ENCODE results near the gene QKI. TPM values are rescaled to one million over a fixed set of nuclear protein-coding genes. Genes with fewer than 3 reads are reported as not detected.

The QKI gene
- total RNA-seq, 4 donors from 2014 or later, result 8.4 to 107 (median 37.1) TPM

GRCh38 chr6:163398115-163398514 lies 16.4 kb upstream of the QKI start:
- H3K27ac ChIP-seq, result no peak overlapping the region
- no peaks in the 10 kb centered on the region for H3K4me1 ChIP-seq
- TF ChIP-seq POLR2A (IDR thresholded peaks at IDR 0.05) (no peak), CTCF (IDR thresholded peaks at IDR 0.05) (no peak)
- no peak for DNase-seq
- no peaks in the 10 kb centered on the region for H3K9me3 ChIP-seq
- H3K36me3 ChIP-seq, result no peaks in the 10 kb centered on the region
- H3K27me3 ChIP-seq, result no peaks in the 10 kb centered on the region
- H3K4me3 ChIP-seq, result no peak overlapping the region

GRCh38 chr6:163398815-163399214 lies 15.7 kb upstream of the QKI start:
- Histone ChIP-seq H3K4me3 (no peak overlapping the region), H3K9me3 (no peaks in the 10 kb centered on the region), H3K4me1 (no peaks in the 10 kb centered on the region), H3K27me3 (no peaks in the 10 kb centered on the region), H3K27ac (no peak overlapping the region), H3K36me3 (no peaks in the 10 kb centered on the region)
- TF ChIP-seq POLR2A (IDR thresholded peaks at IDR 0.05) (no peak), CTCF (IDR thresholded peaks at IDR 0.05) (no peak)
- DNase-seq, result peak in 1 of 3 donors; percentile 68

- no peak for DNase-seq
- Histone ChIP-seq H3K27me3 (no peaks in the 10 kb centered on the region), H3K36me3 (no peaks in the 10 kb centered on the region), H3K4me1 (peaks cover 0 to 15% (median 0%) of the 10 kb centered on the region in 4 donors), H3K27ac (no peak overlapping the region), H3K9me3 (no peaks in the 10 kb centered on the region), H3K4me3 (no peak overlapping the region)
- TF ChIP-seq POLR2A (IDR thresholded peaks at IDR 0.05), result no peak
These were observed 14.0 kb upstream of the QKI start for GRCh38 chr6:163400509-163400908.

GRCh38 chr6:163401039-163401885 lies 13.3 kb upstream of the QKI start:
- no peaks in the 10 kb centered on the region for H3K9me3 ChIP-seq
- no peak overlapping the region for H3K4me3 ChIP-seq
- no peaks in the 10 kb centered on the region for H3K36me3 ChIP-seq
- no peak for TF ChIP-seq CTCF (IDR thresholded peaks at IDR 0.05)
- TF ChIP-seq POLR2A (IDR thresholded peaks at IDR 0.05), result no peak
- H3K4me1 ChIP-seq, result peaks cover 0 to 15% (median 0%) of the 10 kb centered on the region in 4 donors
- H3K27ac ChIP-seq, result no peak overlapping the region
- DNase-seq, result no peak
- H3K27me3 ChIP-seq, result no peaks in the 10 kb centered on the region

- Histone ChIP-seq H3K9me3 (no peaks in the 10 kb centered on the region), H3K4me3 (no peak overlapping the region), H3K4me1 (peaks cover 0 to 15% (median 0%) of the 10 kb centered on the region in 4 donors), H3K27ac (no peak overlapping the region), H3K27me3 (no peaks in the 10 kb centered on the region), H3K36me3 (no peaks in the 10 kb centered on the region)
- DNase-seq, result no peak
- TF ChIP-seq POLR2A (IDR thresholded peaks at IDR 0.05), result no peak
- TF ChIP-seq CTCF (IDR thresholded peaks at IDR 0.05), result no peak
These were observed 11.9 kb upstream of the QKI start for GRCh38 chr6:163402616-163403015.

GRCh38 chr6:163404825-163405265 lies 9.7 kb upstream of the QKI start:
- peak overlapping the region in 3 of 4 donors; percentile 29 to 80 (median 66) for H3K27ac ChIP-seq
- no peaks in the 10 kb centered on the region for H3K27me3 ChIP-seq
- no peak overlapping the region for H3K4me3 ChIP-seq
- TF ChIP-seq POLR2A (IDR thresholded peaks at IDR 0.05), result no peak
- TF ChIP-seq CTCF (IDR thresholded peaks at IDR 0.05), result no peak
- peak in 1 of 3 donors; percentile 51 for DNase-seq
- H3K9me3 ChIP-seq, result no peaks in the 10 kb centered on the region
- no peaks in the 10 kb centered on the region for H3K36me3 ChIP-seq
- peaks cover 0 to 15% (median 0%) of the 10 kb centered on the region in 4 donors for H3K4me1 ChIP-seq
